GM15510 (cell line): Measurements from ENCODE around the gene KBTBD2.

Experiments
- POLR2A ChIP-seq: IDR thresholded peaks from 3 replicates; pipeline ENCODE4 v1.6.1; 2011; ENCODE audit warnings: borderline replicate concordance; ENCODE audit not compliant: insufficient read length; ENCODE audit errors: extremely low read depth

Gene KBTBD2

GRCh38 chr7:32891043-32891799 is at the start of gene KBTBD2:
Gene KBTBD2 (minus strand): TSS chr7:32891760. CDS start chr7:32879604, 12,156 bp downstream.
- peak; percentile 66 for TF ChIP-seq POLR2A

- TF ChIP-seq POLR2A = no peak
These were observed 49.6 kb upstream of the KBTBD2 start for GRCh38 chr7:32941181-32941580.

- TF ChIP-seq POLR2A = no peak
These were observed 46.0 kb upstream of the KBTBD2 start for GRCh38 chr7:32937344-32938174.

GRCh38 chr7:32936689-32937088 is 45.1 kb upstream of the KBTBD2 start:
- TF ChIP-seq POLR2A = no peak

- TF ChIP-seq POLR2A = no peak
These were observed 44.0 kb upstream of the KBTBD2 start for GRCh38 chr7:32935558-32935957.

- no peak for TF ChIP-seq POLR2A
These were observed 38.8 kb upstream of the KBTBD2 start for GRCh38 chr7:32930378-32930777.

GRCh38 chr7:32929430-32930143 is 38.0 kb upstream of the KBTBD2 start:
- TF ChIP-seq POLR2A = no peak

- no peak for TF ChIP-seq POLR2A
These were observed 37.3 kb upstream of the KBTBD2 start for GRCh38 chr7:32928785-32929298.

GRCh38 chr7:32921896-32922295 is 30.3 kb upstream of the KBTBD2 start:
- no peak for TF ChIP-seq POLR2A

GRCh38 chr7:32916006-32916405 is 24.4 kb upstream of the KBTBD2 start:
- no peak for TF ChIP-seq POLR2A

GRCh38 chr7:32915041-32915536 is 23.5 kb upstream of the KBTBD2 start:
- TF ChIP-seq POLR2A = no peak

- TF ChIP-seq POLR2A = no peak
These were observed 22.6 kb upstream of the KBTBD2 start for GRCh38 chr7:32914184-32914583.

GRCh38 chr7:32910195-32910594 is 18.6 kb upstream of the KBTBD2 start:
- TF ChIP-seq POLR2A = no peak

GRCh38 chr7:32905175-32905662 is 13.7 kb upstream of the KBTBD2 start:
- no peak for TF ChIP-seq POLR2A

- no peak for TF ChIP-seq POLR2A
These were observed 10.1 kb upstream of the KBTBD2 start for GRCh38 chr7:32901629-32902028.

- TF ChIP-seq POLR2A = no peak
These were observed 9.0 kb upstream of the KBTBD2 start for GRCh38 chr7:32900433-32900995.
